AG09319 (cell line): Measurements from ENCODE around the gene PIK3C3.

ENCODE experiments used
- DNase-seq: peaks from one replicate; pipeline ENCODE4 v3.0.0-alpha.2; 2010; ENCODE audit warnings: low read depth; ENCODE audit errors: extremely low read depth
- CTCF ChIP-seq: IDR thresholded peaks from 2 replicates; pipeline ENCODE4 v1.5.1; 2011; ENCODE audit warnings: low read depth, mild to moderate bottlenecking, inconsistent platforms, low read length, moderate library complexity

The PIK3C3 gene

GRCh38 chr18:41977233-41977632 lies 22.2 kb downstream of the PIK3C3 start:
- TF ChIP-seq CTCF = no peak
- no peak for DNase-seq

GRCh38 chr18:41982942-41983660 lies 28.1 kb downstream of the PIK3C3 start:
- no peak for TF ChIP-seq CTCF
- DNase-seq = no peak

- no peak for DNase-seq
- no peak for TF ChIP-seq CTCF
Measured at GRCh38 chr18:41985914-41986313, 30.9 kb downstream of the PIK3C3 start.

GRCh38 chr18:41989508-41989907 lies 34.5 kb downstream of the PIK3C3 start:
- no peak for DNase-seq
- no peak for TF ChIP-seq CTCF

- no peak for DNase-seq
- TF ChIP-seq CTCF = no peak
Measured at GRCh38 chr18:41992066-41992465, 37.0 kb downstream of the PIK3C3 start.

- no peak for DNase-seq
- no peak for TF ChIP-seq CTCF
Measured at GRCh38 chr18:41992703-41993102, 37.7 kb downstream of the PIK3C3 start.

GRCh38 chr18:41993151-41993550 lies 38.1 kb downstream of the PIK3C3 start:
- TF ChIP-seq CTCF = no peak
- DNase-seq = no peak
